GM12891 (cell line): ENCODE measurements around the gene ANKRD28.

Experiments
- DNase-seq: peaks from one replicate; pipeline ENCODE4 v3.0.0; 2011; ENCODE audit warnings: low spot score; ENCODE audit not compliant: insufficient read length
- FAIRE-seq: peaks from 2 replicates; lab custom pipeline; 2011; peaks lifted over from hg19 to GRCh38; lab: Jason Lieb, UNC
- PAX5 ChIP-seq: IDR thresholded peaks from 2 replicates; pipeline ENCODE4 v1.6.1; 2011; ENCODE audit warnings: low read length, moderate library complexity, mild to moderate bottlenecking; ENCODE audit not compliant: insufficient read depth, severe bottlenecking
- POLR2A ChIP-seq: IDR thresholded peaks from 2 replicates; pipeline ENCODE4 v1.6.1; 2011; ENCODE audit warnings: low read depth, low read length, control low read depth
- POLR2AphosphoS5 ChIP-seq: IDR thresholded peaks from 2 replicates; pipeline ENCODE4 v1.6.1; 2011; ENCODE audit warnings: low read depth, low read length, control low read depth
- POU2F2 ChIP-seq: IDR thresholded peaks from 2 replicates; pipeline ENCODE4 v1.6.1; 2011; ENCODE audit warnings: low read depth, mild to moderate bottlenecking, control low read depth, low read length, moderate library complexity
- SPI1 ChIP-seq: IDR thresholded peaks from 2 replicates; pipeline ENCODE4 v1.6.1; 2011; ENCODE audit warnings: low read depth, low read length, control low read depth
- TAF1 ChIP-seq: IDR thresholded peaks from 2 replicates; pipeline ENCODE4 v1.6.1; 2011; ENCODE audit warnings: low read depth, low read length, control low read depth

The ANKRD28 gene

DNA sequence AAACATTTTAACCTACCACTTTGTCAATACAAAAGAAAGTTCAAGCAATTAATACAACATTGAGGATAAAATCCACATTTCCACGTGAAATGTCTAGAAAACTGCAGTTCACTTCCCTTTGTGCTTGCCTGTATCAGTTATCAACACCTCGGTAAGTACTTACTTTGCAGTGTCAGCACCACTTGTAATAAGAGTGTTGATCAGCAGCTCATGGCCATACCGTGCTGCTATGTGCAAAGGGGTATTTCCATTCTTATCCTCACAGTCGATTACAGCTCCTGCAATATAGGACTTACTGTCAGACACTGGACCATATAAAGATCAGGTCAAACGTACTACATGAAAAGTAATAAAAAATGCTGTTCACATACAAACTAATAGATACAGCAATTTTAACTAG lies 84.4 kb downstream of the ANKRD28 start:
- no peak for TF ChIP-seq POLR2A
- no peak for TF ChIP-seq POU2F2
- no peak for TF ChIP-seq POLR2AphosphoS5
- TF ChIP-seq TAF1, result no peak
- no peak for TF ChIP-seq PAX5
- TF ChIP-seq SPI1, result no peak
- DNase-seq, result no peak
- FAIRE-seq, result no peak

GRCh38 chr3:15711281-15711680 lies 86.5 kb downstream of the ANKRD28 start:
- DNase-seq (no peak), FAIRE-seq (no peak)
- TF ChIP-seq PAX5 (no peak), POLR2AphosphoS5 (no peak), TAF1 (no peak), SPI1 (no peak), POU2F2 (no peak), POLR2A (no peak)

- TF ChIP-seq POU2F2, result no peak
- TF ChIP-seq POLR2AphosphoS5, result no peak
- no peak for TF ChIP-seq TAF1
- no peak for TF ChIP-seq POLR2A
- no peak for TF ChIP-seq SPI1
- no peak for TF ChIP-seq PAX5
- FAIRE-seq, result no peak
- DNase-seq, result no peak
These were observed 88.7 kb downstream of the ANKRD28 start for GRCh38 chr3:15708882-15709677.

GRCh38 chr3:15707779-15708178 lies 90.0 kb downstream of the ANKRD28 start:
- TF ChIP-seq PAX5 (no peak), SPI1 (no peak), TAF1 (no peak), POLR2AphosphoS5 (no peak), POLR2A (no peak), POU2F2 (no peak)
- FAIRE-seq (no peak), DNase-seq (no peak)

DNA sequence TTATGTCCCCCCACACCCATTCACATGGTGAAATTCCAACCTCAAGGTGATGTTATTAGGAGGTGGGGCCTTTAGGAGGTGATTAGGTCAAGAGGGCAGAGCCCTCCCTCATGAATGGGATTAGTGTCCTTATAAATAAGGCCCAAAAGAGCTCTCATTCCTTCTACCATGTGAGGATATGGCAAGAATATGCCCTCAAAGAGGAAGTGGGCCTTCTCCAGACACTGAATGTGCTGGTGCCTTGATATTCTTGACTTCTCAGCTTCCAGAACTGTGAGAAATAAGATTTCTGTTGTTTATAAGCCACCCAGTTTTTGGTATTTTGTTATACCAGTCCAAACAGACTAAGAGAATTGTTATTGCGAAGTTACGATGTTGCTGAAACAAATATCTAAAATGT lies 94.4 kb downstream of the ANKRD28 start:
- FAIRE-seq (peak; percentile 20), DNase-seq (no peak)
- TF ChIP-seq POLR2AphosphoS5 (no peak), SPI1 (peak; percentile 74), POU2F2 (no peak), POLR2A (no peak), TAF1 (no peak), PAX5 (no peak)

- DNase-seq (no peak), FAIRE-seq (no peak)
- TF ChIP-seq POU2F2 (no peak), SPI1 (no peak), TAF1 (no peak), POLR2A (no peak), PAX5 (no peak), POLR2AphosphoS5 (no peak)
These were observed 103.2 kb downstream of the ANKRD28 start for GRCh38 chr3:15694628-15695027.

- TF ChIP-seq POU2F2 (no peak), PAX5 (no peak), POLR2AphosphoS5 (no peak), TAF1 (no peak), SPI1 (no peak), POLR2A (no peak)
- FAIRE-seq (no peak), DNase-seq (no peak)
These were observed 104.4 kb downstream of the ANKRD28 start for GRCh38 chr3:15693355-15693754.

DNA sequence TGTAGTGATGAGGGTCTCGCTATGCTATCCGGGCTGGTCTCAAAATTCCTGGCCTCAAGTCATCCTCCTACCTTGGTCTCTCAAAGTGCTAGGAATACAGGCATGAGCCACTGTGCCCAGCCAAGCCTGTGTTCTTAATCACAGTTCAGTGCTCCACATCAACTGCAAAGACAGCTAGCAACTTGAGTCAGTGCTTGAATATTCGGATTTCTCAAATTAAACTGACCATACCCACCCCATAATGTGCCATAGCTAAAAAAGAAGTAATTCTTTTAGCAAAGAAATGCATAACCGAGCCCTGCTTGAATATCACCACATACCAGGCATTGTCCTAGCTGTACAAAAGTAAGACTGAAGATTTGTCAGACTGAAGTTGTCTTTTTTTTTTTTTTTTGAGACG lies 107.0 kb downstream of the ANKRD28 start:
- FAIRE-seq, result no peak
- DNase-seq, result no peak
- TF ChIP-seq PAX5 (no peak), POLR2A (no peak), POLR2AphosphoS5 (no peak), SPI1 (no peak), POU2F2 (no peak), TAF1 (no peak)

DNA sequence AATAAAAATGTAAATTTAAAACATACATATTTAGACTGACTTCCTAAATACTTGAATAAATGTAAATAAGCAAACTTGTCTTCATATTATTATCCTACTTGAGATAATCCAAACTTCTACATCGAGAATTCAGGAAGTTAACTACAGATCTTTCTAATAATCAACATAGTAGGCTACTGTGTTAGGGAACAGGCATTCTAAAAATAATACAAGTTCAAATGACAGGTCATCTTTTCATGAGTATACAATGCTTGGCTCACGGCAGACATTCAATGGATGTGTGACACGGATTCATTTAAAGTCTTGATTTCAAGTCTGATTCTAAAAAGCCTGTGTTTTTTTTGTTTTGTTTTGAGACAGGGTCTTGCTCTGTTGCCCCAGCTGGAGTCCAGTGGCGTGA lies 107.5 kb downstream of the ANKRD28 start:
- DNase-seq, result no peak
- TF ChIP-seq PAX5 (no peak), POLR2AphosphoS5 (no peak), TAF1 (no peak), SPI1 (no peak), POLR2A (no peak), POU2F2 (no peak)
- no peak for FAIRE-seq

GRCh38 chr3:15685927-15686326 lies 111.9 kb downstream of the ANKRD28 start:
- TF ChIP-seq POLR2A, result no peak
- no peak for TF ChIP-seq POLR2AphosphoS5
- TF ChIP-seq PAX5, result no peak
- no peak for TF ChIP-seq SPI1
- FAIRE-seq (no peak), DNase-seq (no peak)
